ENCODE data around the gene TEX264.

The TEX264 gene

DNA sequence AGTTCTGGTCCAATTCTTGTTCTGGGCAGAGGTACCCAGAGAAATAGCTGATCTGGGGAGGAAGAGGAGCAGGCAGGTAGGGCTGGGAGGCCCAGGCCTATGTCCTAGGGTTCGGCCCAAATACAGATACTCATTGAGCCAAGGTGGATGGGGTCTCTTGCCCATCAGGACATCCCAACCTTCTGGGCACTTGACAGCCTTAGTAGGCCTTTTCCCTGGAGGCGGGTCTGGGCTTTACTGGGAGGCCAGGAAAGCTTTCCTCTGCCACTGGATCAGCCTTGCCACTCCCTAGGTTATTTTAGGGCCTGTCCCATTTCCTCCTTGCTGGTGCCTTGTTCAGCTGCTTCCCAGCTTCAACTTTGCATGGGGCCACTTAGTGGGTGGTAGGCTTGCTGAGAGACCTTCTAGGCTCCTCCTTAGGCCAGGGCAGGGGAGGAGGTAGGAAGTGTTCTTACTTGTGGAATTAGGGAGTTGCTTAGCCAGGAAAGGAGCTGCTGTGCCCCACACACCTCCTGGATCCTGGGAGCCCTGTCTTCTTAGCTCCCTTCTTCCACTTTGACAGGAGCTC lies 9.7 kb downstream of the TEX264 start:
- no peaks in the 10 kb centered on the region for H3K27me3 ChIP-seq (ENCODE audit: control insufficient read depth in 3 of 3, insufficient read depth in 3 of 3, low read depth in 1 of 3, low read length in 3 of 3)
- H3K4ac ChIP-seq (ENCODE audit: low read length), result no peak overlapping the region
- no peak overlapping the region for H2AFZ ChIP-seq (ENCODE audit: low read length)
- H3K14ac ChIP-seq (ENCODE audit: low read length), result no peak overlapping the region
- H3K18ac ChIP-seq (ENCODE audit: low read length), result no peak overlapping the region
- H3K27ac ChIP-seq (replicated peaks; ENCODE audit: low read length), result no peak overlapping the region
- H3K23ac ChIP-seq (ENCODE audit: low read depth, low read length, poor library complexity), result peak overlapping the region; percentile 8
- H3K9me3 ChIP-seq (replicated peaks in 1 of 2; ENCODE audit: control insufficient read depth in 2 of 2, insufficient read depth in 1 of 2, low read depth in 1 of 2, low read length in 2 of 2), result no peaks in the 10 kb centered on the region
- H3K79me1 ChIP-seq (ENCODE audit: low read depth, low read length), result no peaks in the 10 kb centered on the region
- no peak overlapping the region for H2BK120ac ChIP-seq (ENCODE audit: low read depth, low read length)
- H4K8ac ChIP-seq (ENCODE audit: low read depth, low read length), result no peak overlapping the region
- no peak overlapping the region for H2BK5ac ChIP-seq (ENCODE audit: low read length)
- H3K4me1 ChIP-seq (ENCODE audit: control insufficient read depth in 2 of 2, insufficient read depth in 1 of 2, low read depth in 1 of 2, low read length in 2 of 2), result peaks cover 3 to 5% of the 10 kb centered on the region in 2 donors
- no peak overlapping the region for H3K9ac ChIP-seq (ENCODE audit: low read depth, low read length, poor library complexity)
- peaks cover 0 to 19% of the 10 kb centered on the region in 2 donors for H3K36me3 ChIP-seq (replicated peaks in 1 of 2; ENCODE audit: control insufficient read depth in 2 of 2, insufficient read depth in 2 of 2, low read length in 2 of 2)
- H2BK15ac ChIP-seq (ENCODE audit: low read length), result no peak overlapping the region
- no peak overlapping the region for H2BK12ac ChIP-seq (ENCODE audit: low read length)
- H2AK5ac ChIP-seq (ENCODE audit: low read depth, low read length), result no peak overlapping the region
- no peak for DNase-seq (ENCODE audit: low spot score)
- no peak overlapping the region for H3K4me3 ChIP-seq (ENCODE audit: low read length in 2 of 2)
- no CpG with 5 or more reads among the region's 2 CpGs for WGBS, 2 donors (ENCODE audit: extremely low coverage in 2 of 2, insufficient read length in 2 of 2, insufficient replicate concordance in 1 of 2)
- H3K4me2 ChIP-seq (ENCODE audit: insufficient read depth, low read length, poor library complexity, severe bottlenecking), result no peak overlapping the region
- H4K91ac ChIP-seq (ENCODE audit: low read depth, low read length, poor library complexity), result no peak overlapping the region

DNA sequence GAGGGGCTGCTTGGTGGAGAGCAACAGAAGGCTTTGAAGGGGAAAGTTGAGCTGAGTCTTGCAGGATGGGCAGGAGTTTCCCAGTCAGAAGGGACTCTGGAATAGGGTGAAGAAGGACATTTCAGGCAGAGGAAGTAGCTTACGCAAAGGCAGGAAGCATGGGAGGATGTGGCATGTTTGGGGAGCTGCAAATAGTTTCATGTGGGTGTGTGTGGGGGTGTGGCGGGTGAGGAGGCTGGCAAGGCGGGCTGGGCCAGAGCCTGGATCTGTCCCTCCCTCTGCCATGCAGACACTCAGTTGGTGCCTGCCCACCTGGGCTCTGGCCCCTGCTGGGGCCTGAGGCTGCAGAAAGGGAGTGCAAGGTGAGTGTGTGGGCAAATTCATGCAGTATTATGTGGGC lies 10.4 kb downstream of the TEX264 start:
- no peak overlapping the region for H2BK120ac ChIP-seq (ENCODE audit: low read depth, low read length)
- peak overlapping the region; percentile 55 for H3K9ac ChIP-seq (ENCODE audit: low read depth, low read length, poor library complexity)
- no peak overlapping the region for H3K4me3 ChIP-seq (ENCODE audit: low read length in 2 of 2)
- peaks cover 3 to 5% of the 10 kb centered on the region in 2 donors for H3K4me1 ChIP-seq (ENCODE audit: control insufficient read depth in 2 of 2, insufficient read depth in 1 of 2, low read depth in 1 of 2, low read length in 2 of 2)
- H3K18ac ChIP-seq (ENCODE audit: low read length), result no peak overlapping the region
- no peak overlapping the region for H4K91ac ChIP-seq (ENCODE audit: low read depth, low read length, poor library complexity)
- no peak overlapping the region for H3K27ac ChIP-seq (replicated peaks; ENCODE audit: low read length)
- no peaks in the 10 kb centered on the region for H3K9me3 ChIP-seq (replicated peaks in 1 of 2; ENCODE audit: control insufficient read depth in 2 of 2, insufficient read depth in 1 of 2, low read depth in 1 of 2, low read length in 2 of 2)
- no CpG with 5 or more reads among the region's 3 CpGs for WGBS, 2 donors (ENCODE audit: extremely low coverage in 2 of 2, insufficient read length in 2 of 2, insufficient replicate concordance in 1 of 2)
- H3K4me2 ChIP-seq (ENCODE audit: insufficient read depth, low read length, poor library complexity, severe bottlenecking), result no peak overlapping the region
- H3K14ac ChIP-seq (ENCODE audit: low read length), result no peak overlapping the region
- DNase-seq (ENCODE audit: low spot score), result no peak
- H2BK12ac ChIP-seq (ENCODE audit: low read length), result no peak overlapping the region
- no peak overlapping the region for H2BK5ac ChIP-seq (ENCODE audit: low read length)
- no peak overlapping the region for H2BK15ac ChIP-seq (ENCODE audit: low read length)
- no peaks in the 10 kb centered on the region for H3K27me3 ChIP-seq (ENCODE audit: control insufficient read depth in 3 of 3, insufficient read depth in 3 of 3, low read depth in 1 of 3, low read length in 3 of 3)
- peak overlapping the region; percentile 17 for H2AK5ac ChIP-seq (ENCODE audit: low read depth, low read length)
- H2AFZ ChIP-seq (ENCODE audit: low read length), result no peak overlapping the region
- no peak overlapping the region for H3K23ac ChIP-seq (ENCODE audit: low read depth, low read length, poor library complexity)
- H3K79me1 ChIP-seq (ENCODE audit: low read depth, low read length), result no peaks in the 10 kb centered on the region
- H3K36me3 ChIP-seq (replicated peaks in 1 of 2; ENCODE audit: control insufficient read depth in 2 of 2, insufficient read depth in 2 of 2, low read length in 2 of 2), result peaks cover 0 to 23% of the 10 kb centered on the region in 2 donors
- H4K8ac ChIP-seq (ENCODE audit: low read depth, low read length), result no peak overlapping the region
- no peak overlapping the region for H3K4ac ChIP-seq (ENCODE audit: low read length)

DNA sequence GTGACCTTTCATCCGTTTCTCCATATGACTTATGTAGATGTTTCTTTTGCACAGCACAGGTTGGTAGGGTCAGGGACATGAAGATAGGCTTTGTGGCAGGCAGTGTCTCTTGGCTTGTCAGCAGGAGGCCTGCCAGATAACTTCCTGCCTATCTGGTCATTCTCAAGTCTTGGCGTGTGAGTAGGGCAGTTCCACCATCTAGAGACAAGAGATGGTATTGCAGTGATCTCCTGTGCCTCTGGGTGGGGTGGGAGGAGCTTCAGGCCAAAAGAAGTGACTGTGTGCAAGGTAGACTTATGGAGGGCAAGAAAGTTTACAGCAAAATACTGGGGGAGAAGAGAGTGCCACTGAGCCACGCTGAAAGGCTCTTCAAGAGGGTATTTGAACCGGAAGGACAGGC lies 11.0 kb downstream of the TEX264 start:
- Histone ChIP-seq H3K4me1 (ENCODE audit: control insufficient read depth in 2 of 2, insufficient read depth in 1 of 2, low read depth in 1 of 2, low read length in 2 of 2) (peaks cover 3 to 5% of the 10 kb centered on the region in 2 donors), H4K8ac (ENCODE audit: low read depth, low read length) (no peak overlapping the region), H3K4me2 (ENCODE audit: insufficient read depth, low read length, poor library complexity, severe bottlenecking) (no peak overlapping the region), H2BK120ac (ENCODE audit: low read depth, low read length) (no peak overlapping the region), H3K27me3 (ENCODE audit: control insufficient read depth in 3 of 3, insufficient read depth in 3 of 3, low read depth in 1 of 3, low read length in 3 of 3) (no peaks in the 10 kb centered on the region), H2BK5ac (ENCODE audit: low read length) (no peak overlapping the region), H3K27ac (replicated peaks; ENCODE audit: low read length) (no peak overlapping the region), H2BK12ac (ENCODE audit: low read length) (no peak overlapping the region), H3K4me3 (ENCODE audit: low read length in 2 of 2) (no peak overlapping the region), H3K14ac (ENCODE audit: low read length) (no peak overlapping the region), H3K36me3 (replicated peaks in 1 of 2; ENCODE audit: control insufficient read depth in 2 of 2, insufficient read depth in 2 of 2, low read length in 2 of 2) (peaks cover 0 to 19% of the 10 kb centered on the region in 2 donors), H3K18ac (ENCODE audit: low read length) (no peak overlapping the region), H2BK15ac (ENCODE audit: low read length) (no peak overlapping the region), H3K9me3 (replicated peaks in 1 of 2; ENCODE audit: control insufficient read depth in 2 of 2, insufficient read depth in 1 of 2, low read depth in 1 of 2, low read length in 2 of 2) (no peaks in the 10 kb centered on the region), H3K9ac (ENCODE audit: low read depth, low read length, poor library complexity) (no peak overlapping the region), H3K79me1 (ENCODE audit: low read depth, low read length) (no peaks in the 10 kb centered on the region), H2AFZ (ENCODE audit: low read length) (no peak overlapping the region), H3K23ac (ENCODE audit: low read depth, low read length, poor library complexity) (no peak overlapping the region), H4K91ac (ENCODE audit: low read depth, low read length, poor library complexity) (no peak overlapping the region), H2AK5ac (ENCODE audit: low read depth, low read length) (no peak overlapping the region), H3K4ac (ENCODE audit: low read length) (no peak overlapping the region)
- DNase-seq (ENCODE audit: low spot score), result peak; percentile 69
- no CpG with 5 or more reads among the region's 4 CpGs for WGBS, 2 donors (ENCODE audit: extremely low coverage in 2 of 2, insufficient read length in 2 of 2, insufficient replicate concordance in 1 of 2)

DNA sequence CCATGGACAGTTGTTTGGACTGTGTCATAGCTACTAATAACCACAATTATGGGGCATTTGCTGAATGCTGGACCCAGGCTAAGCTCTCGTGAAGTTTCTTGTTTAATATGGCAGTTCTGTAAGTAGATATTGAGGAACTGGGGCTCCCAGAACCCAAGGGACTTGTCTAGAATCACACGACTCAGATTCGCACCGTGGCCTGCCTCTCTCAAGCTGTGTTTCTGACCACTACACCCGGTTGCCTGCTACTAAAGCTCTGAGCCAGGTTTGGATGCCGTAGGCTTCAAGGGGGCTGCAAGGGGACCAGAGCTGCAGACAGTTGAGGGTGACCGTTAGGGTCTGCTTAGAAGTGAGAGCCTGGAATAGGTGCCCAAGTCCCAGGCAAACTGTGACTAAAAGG lies 11.5 kb downstream of the TEX264 start:
- Histone ChIP-seq H3K4me3 (ENCODE audit: low read length in 2 of 2) (no peak overlapping the region), H3K14ac (ENCODE audit: low read length) (no peak overlapping the region), H2BK5ac (ENCODE audit: low read length) (no peak overlapping the region), H3K36me3 (replicated peaks in 1 of 2; ENCODE audit: control insufficient read depth in 2 of 2, insufficient read depth in 2 of 2, low read length in 2 of 2) (peaks cover 0 to 20% of the 10 kb centered on the region in 2 donors), H3K79me1 (ENCODE audit: low read depth, low read length) (no peaks in the 10 kb centered on the region), H3K23ac (ENCODE audit: low read depth, low read length, poor library complexity) (no peak overlapping the region), H3K4me1 (ENCODE audit: control insufficient read depth in 2 of 2, insufficient read depth in 1 of 2, low read depth in 1 of 2, low read length in 2 of 2) (peaks cover 3 to 5% of the 10 kb centered on the region in 2 donors), H3K27ac (replicated peaks; ENCODE audit: low read length) (no peak overlapping the region), H2BK120ac (ENCODE audit: low read depth, low read length) (no peak overlapping the region), H4K91ac (ENCODE audit: low read depth, low read length, poor library complexity) (no peak overlapping the region), H4K8ac (ENCODE audit: low read depth, low read length) (no peak overlapping the region), H2AFZ (ENCODE audit: low read length) (no peak overlapping the region), H3K18ac (ENCODE audit: low read length) (no peak overlapping the region), H3K4me2 (ENCODE audit: insufficient read depth, low read length, poor library complexity, severe bottlenecking) (no peak overlapping the region), H3K9me3 (replicated peaks in 1 of 2; ENCODE audit: control insufficient read depth in 2 of 2, insufficient read depth in 1 of 2, low read depth in 1 of 2, low read length in 2 of 2) (no peaks in the 10 kb centered on the region), H2AK5ac (ENCODE audit: low read depth, low read length) (no peak overlapping the region), H2BK15ac (ENCODE audit: low read length) (no peak overlapping the region), H2BK12ac (ENCODE audit: low read length) (no peak overlapping the region), H3K9ac (ENCODE audit: low read depth, low read length, poor library complexity) (no peak overlapping the region), H3K27me3 (ENCODE audit: control insufficient read depth in 3 of 3, insufficient read depth in 3 of 3, low read depth in 1 of 3, low read length in 3 of 3) (no peaks in the 10 kb centered on the region), H3K4ac (ENCODE audit: low read length) (no peak overlapping the region)
- no peak for DNase-seq (ENCODE audit: low spot score)
- no CpG with 5 or more reads among the region's 7 CpGs for WGBS, 2 donors (ENCODE audit: extremely low coverage in 2 of 2, insufficient read length in 2 of 2, insufficient replicate concordance in 1 of 2)
